Ishikawa (cell line): ENCODE results near the gene RPGR.

ENCODE experiments used
- CEBPB ChIP-seq: IDR thresholded peaks from 2 replicates; pipeline ENCODE4 v1.6.1; 2012
- CREB1 ChIP-seq: IDR thresholded peaks from 2 replicates; pipeline ENCODE4 v1.6.1; 2012; ENCODE audit warnings: low read depth
- EGR1 ChIP-seq: IDR thresholded peaks from 2 replicates; pipeline ENCODE4 v1.6.1; 2012
- EP300 ChIP-seq: IDR thresholded peaks from 2 replicates; pipeline ENCODE4 v1.6.1; 2012; ENCODE audit warnings: borderline replicate concordance
- FOXM1 ChIP-seq: IDR thresholded peaks from 2 replicates; pipeline ENCODE4 v1.6.1; 2012; ENCODE audit warnings: low read depth, borderline replicate concordance
- MAX ChIP-seq: IDR thresholded peaks from 2 replicates; pipeline ENCODE4 v1.6.1; 2012
- NFIC ChIP-seq: IDR thresholded peaks from 2 replicates; pipeline ENCODE4 v1.6.1; 2012
- RAD21 ChIP-seq: IDR thresholded peaks from 2 replicates; pipeline ENCODE4 v1.6.1; 2012; ENCODE audit warnings: low read depth
- REST ChIP-seq: IDR thresholded peaks from 2 replicates; pipeline ENCODE4 v1.6.1; 2012; ENCODE audit warnings: low read depth, mild to moderate bottlenecking
- TAF1 ChIP-seq: IDR thresholded peaks from 2 replicates; pipeline ENCODE4 v1.6.1; 2012; ENCODE audit warnings: low read depth, mild to moderate bottlenecking
- TCF12 ChIP-seq: IDR thresholded peaks from 2 replicates; pipeline ENCODE4 v1.6.1; 2012; ENCODE audit warnings: low read depth
- TEAD4 ChIP-seq: IDR thresholded peaks from 2 replicates; pipeline ENCODE4 v1.6.1; 2012
- USF1 ChIP-seq: IDR thresholded peaks from 2 replicates; pipeline ENCODE4 v1.6.1; 2012
- YY1 ChIP-seq: IDR thresholded peaks from 2 replicates; pipeline ENCODE4 v1.6.1; 2012; ENCODE audit warnings: low read depth
- ZBTB7A ChIP-seq: IDR thresholded peaks from 2 replicates; pipeline ENCODE4 v1.6.1; 2012; ENCODE audit warnings: low read depth

The RPGR gene

GRCh38 chrX:38247051-38247450 is 80.3 kb downstream of the RPGR start:
- TF ChIP-seq FOXM1 (no peak), REST (no peak), CREB1 (no peak), TEAD4 (no peak), EP300 (no peak), TCF12 (no peak), EGR1 (no peak), ZBTB7A (no peak), USF1 (no peak), YY1 (no peak), TAF1 (no peak), NFIC (no peak), MAX (no peak), RAD21 (no peak), CEBPB (no peak)

- TF ChIP-seq NFIC (no peak), EGR1 (no peak), CEBPB (no peak), ZBTB7A (no peak), TCF12 (no peak), TEAD4 (no peak), EP300 (no peak), RAD21 (no peak), USF1 (no peak), YY1 (no peak), TAF1 (no peak)
These were observed 86.8 kb downstream of the RPGR start for GRCh38 chrX:38240541-38240940.

- TF ChIP-seq CEBPB (no peak), EP300 (no peak), TAF1 (no peak), MAX (no peak), TEAD4 (no peak), CREB1 (no peak), TCF12 (no peak), REST (no peak), EGR1 (no peak), FOXM1 (no peak), RAD21 (no peak), ZBTB7A (no peak), YY1 (no peak), NFIC (no peak)
These were observed 90.3 kb downstream of the RPGR start for GRCh38 chrX:38236901-38237615.

- TF ChIP-seq FOXM1 (no peak), USF1 (no peak), CEBPB (no peak), NFIC (no peak), TCF12 (no peak), MAX (no peak), YY1 (no peak), TEAD4 (no peak), EGR1 (no peak), TAF1 (no peak), ZBTB7A (no peak), RAD21 (no peak), REST (no peak), CREB1 (no peak)
These were observed 93.2 kb downstream of the RPGR start for GRCh38 chrX:38233891-38234667.
